GM12892 (cell line): ENCODE results near the gene SLC2A6.

Experiments used
- DNase-seq: peaks from one replicate; pipeline ENCODE4 v3.0.0; 2011; ENCODE audit not compliant: insufficient read length
- FAIRE-seq: peaks from 2 replicates; lab custom pipeline; 2011; peaks lifted over from hg19 to GRCh38; lab: Jason Lieb, UNC
- POLR2A ChIP-seq: IDR thresholded peaks from 2 replicates; pipeline ENCODE4 v1.6.1; 2011; ENCODE audit warnings: low read depth, low read length, control low read depth
- POLR2AphosphoS5 ChIP-seq: IDR thresholded peaks from 2 replicates; pipeline ENCODE4 v1.6.1; 2011; ENCODE audit warnings: low read depth, low read length, control low read depth
- TAF1 ChIP-seq: IDR thresholded peaks from 2 replicates; pipeline ENCODE4 v1.6.1; 2011; ENCODE audit warnings: low read depth, mild to moderate bottlenecking, control low read depth, low read length, borderline replicate concordance

SLC2A6 gene

GRCh38 chr9:133449760-133450159 is 29.1 kb downstream of the SLC2A6 start:
- no peak for FAIRE-seq
- no peak for DNase-seq
- TF ChIP-seq POLR2AphosphoS5 = no peak
- TF ChIP-seq POLR2A = no peak
- no peak for TF ChIP-seq TAF1

DNA sequence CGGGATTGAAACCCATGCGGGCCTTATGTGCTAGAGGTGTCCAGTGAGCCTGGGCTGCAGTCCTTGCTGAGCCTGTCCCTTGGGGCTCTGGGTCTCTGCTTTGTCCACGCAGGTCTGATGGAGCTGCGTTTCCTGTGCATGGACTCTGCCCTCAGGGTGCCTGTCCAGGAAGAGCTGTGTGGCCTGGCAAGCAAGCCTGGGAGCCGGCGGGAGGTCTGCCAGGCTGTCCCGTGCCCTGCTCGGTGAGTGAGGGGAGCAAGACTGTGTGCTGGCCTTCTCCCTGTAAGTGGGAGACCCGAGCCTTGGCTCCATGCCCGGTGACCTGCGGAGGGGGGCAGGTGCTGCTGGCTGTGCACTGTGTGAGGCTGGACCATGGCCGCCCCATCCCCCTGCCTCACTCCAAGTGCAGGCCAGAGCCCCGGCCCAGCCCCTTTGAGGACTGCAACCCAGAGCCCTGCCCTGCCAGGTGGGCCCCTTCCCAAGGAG is 30.4 kb downstream of the SLC2A6 start:
- TF ChIP-seq POLR2AphosphoS5 (no peak), POLR2A (no peak), TAF1 (no peak)
- DNase-seq = no peak
- FAIRE-seq = no peak

DNA sequence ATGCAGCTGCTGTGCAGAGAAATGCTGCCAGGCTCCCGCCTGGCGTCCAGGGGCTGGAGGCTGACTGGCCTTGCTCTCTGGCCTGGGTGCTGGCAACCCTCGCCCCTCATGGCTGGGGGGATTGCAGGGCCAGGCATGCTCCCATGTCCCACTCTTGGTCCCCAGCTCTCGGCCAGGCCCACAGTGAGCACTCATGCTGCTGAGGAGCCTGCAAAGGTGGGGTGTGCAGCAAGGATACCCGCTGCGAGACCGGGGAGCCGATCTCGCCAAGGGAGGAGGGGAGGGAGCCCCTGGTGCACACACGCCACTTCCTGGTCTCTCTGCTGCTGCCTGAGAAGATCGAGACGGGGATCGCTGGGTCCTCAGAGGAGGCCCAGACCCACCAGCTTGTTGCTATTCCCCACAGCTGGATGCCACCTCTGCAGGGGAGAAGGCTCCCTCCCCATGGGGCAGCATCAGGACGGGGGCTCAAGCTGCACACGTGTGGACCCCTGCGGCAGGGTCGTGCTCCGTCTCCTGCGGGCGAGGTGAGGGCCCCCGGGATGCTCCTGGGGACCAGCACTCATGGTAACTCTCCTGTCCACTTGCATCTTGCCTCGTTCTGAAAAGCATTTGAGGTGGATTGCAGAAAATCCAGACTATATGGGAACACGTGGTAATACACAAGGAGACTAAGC is 33.5 kb downstream of the SLC2A6 start:
- no peak for FAIRE-seq

GRCh38 chr9:133443982-133444381 is 34.9 kb downstream of the SLC2A6 start:
- TF ChIP-seq TAF1 (no peak), POLR2A (no peak), POLR2AphosphoS5 (no peak)
- FAIRE-seq = no peak

More for the DNA sequence above, 33.5 kb downstream of the SLC2A6 start:
- DNase-seq = no peak
- TF ChIP-seq POLR2A (no peak), POLR2AphosphoS5 (no peak), TAF1 (no peak)

GRCh38 chr9:133443248-133443647 is 35.7 kb downstream of the SLC2A6 start:
- no peak for TF ChIP-seq POLR2AphosphoS5
- TF ChIP-seq TAF1 = no peak
- no peak for TF ChIP-seq POLR2A
- FAIRE-seq (no peak), DNase-seq (no peak)

More at GRCh38 chr9:133443982-133444381, 34.9 kb downstream of the SLC2A6 start:
- no peak for DNase-seq

GRCh38 chr9:133441571-133441970 is 37.3 kb downstream of the SLC2A6 start:
- TF ChIP-seq TAF1 = no peak
- FAIRE-seq = peak; percentile 24
- no peak for DNase-seq

- peak; percentile 89 for FAIRE-seq
- DNase-seq = peak; percentile 79
- TF ChIP-seq TAF1 (no peak), POLR2AphosphoS5 (no peak), POLR2A (no peak)
Measured at GRCh38 chr9:133440874-133441273, 38.0 kb downstream of the SLC2A6 start.

- no peak for TF ChIP-seq POLR2A
- TF ChIP-seq TAF1 = no peak
- no peak for TF ChIP-seq POLR2AphosphoS5
- no peak for FAIRE-seq
- no peak for DNase-seq
Measured at GRCh38 chr9:133439337-133439736, 39.6 kb downstream of the SLC2A6 start.

- DNase-seq (no peak), FAIRE-seq (no peak)
- no peak for TF ChIP-seq POLR2AphosphoS5
- no peak for TF ChIP-seq TAF1
- no peak for TF ChIP-seq POLR2A
Measured at GRCh38 chr9:133437753-133438531, 41.0 kb downstream of the SLC2A6 start.

- no peak for TF ChIP-seq TAF1
- no peak for TF ChIP-seq POLR2AphosphoS5
- TF ChIP-seq POLR2A = no peak
- FAIRE-seq = no peak
- DNase-seq = no peak
Measured at GRCh38 chr9:133436681-133437080, 42.2 kb downstream of the SLC2A6 start.

GRCh38 chr9:133433351-133433843 is 45.5 kb downstream of the SLC2A6 start:
- peak; percentile 6 for DNase-seq
- no peak for TF ChIP-seq TAF1
- no peak for TF ChIP-seq POLR2AphosphoS5
- TF ChIP-seq POLR2A = no peak
- no peak for FAIRE-seq
